HCT116 (cell line): ENCODE measurements around the gene DHCR24.

Experiments
- CBX3 ChIP-seq: IDR thresholded peaks from 2 replicates; pipeline ENCODE4 v1.6.1; 2012; ENCODE audit warnings: low read depth
- CEBPB ChIP-seq: IDR thresholded peaks from 2 replicates; pipeline ENCODE4 v1.6.1; 2012; ENCODE audit warnings: low read depth
- CTCF ChIP-seq, 3 experiments: fragments of 200-600 bp in 1 of 3; sonication (generic) in 1 of 3; IDR thresholded peaks in 2 of 3; conservative IDR thresholded peaks in 1 of 3; 2 replicates each; pipeline ENCODE4 v1.5.1; 2012 to 2017; ENCODE audit warnings: low read depth in 2 of 3, low read length in 2 of 3, antibody characterized with exemption in 1 of 3, borderline replicate concordance in 1 of 3, control low read depth in 1 of 3, mild to moderate bottlenecking in 1 of 3, mixed read lengths in 1 of 3, mixed run types in 1 of 3, moderate library complexity in 1 of 3; ENCODE audit not compliant: insufficient read depth in 1 of 3
- ELF1 ChIP-seq: IDR thresholded peaks from 2 replicates; pipeline ENCODE4 v1.6.1; 2012; ENCODE audit warnings: low read depth, borderline replicate concordance
- EZH2 ChIP-seq: fragments of 200-600 bp; sonication (generic); IDR thresholded peaks from 2 replicates; pipeline ENCODE4 v1.6.1; 2017; ENCODE audit warnings: antibody characterized with exemption, mixed run types
- EZH2phosphoT487 ChIP-seq: fragments of 200-600 bp; IDR thresholded peaks from 2 replicates; pipeline ENCODE4 v1.6.1; 2018; ENCODE audit warnings: antibody characterized with exemption, borderline replicate concordance
- FOSL1 ChIP-seq: IDR thresholded peaks from 2 replicates; pipeline ENCODE4 v1.6.1; 2012; ENCODE audit warnings: low read depth
- REST ChIP-seq: IDR thresholded peaks from 2 replicates; pipeline ENCODE4 v1.6.1; 2012; ENCODE audit warnings: low read depth
- SIN3A ChIP-seq: IDR thresholded peaks from 2 replicates; pipeline ENCODE4 v1.6.1; 2012; ENCODE audit warnings: low read depth

DNA sequence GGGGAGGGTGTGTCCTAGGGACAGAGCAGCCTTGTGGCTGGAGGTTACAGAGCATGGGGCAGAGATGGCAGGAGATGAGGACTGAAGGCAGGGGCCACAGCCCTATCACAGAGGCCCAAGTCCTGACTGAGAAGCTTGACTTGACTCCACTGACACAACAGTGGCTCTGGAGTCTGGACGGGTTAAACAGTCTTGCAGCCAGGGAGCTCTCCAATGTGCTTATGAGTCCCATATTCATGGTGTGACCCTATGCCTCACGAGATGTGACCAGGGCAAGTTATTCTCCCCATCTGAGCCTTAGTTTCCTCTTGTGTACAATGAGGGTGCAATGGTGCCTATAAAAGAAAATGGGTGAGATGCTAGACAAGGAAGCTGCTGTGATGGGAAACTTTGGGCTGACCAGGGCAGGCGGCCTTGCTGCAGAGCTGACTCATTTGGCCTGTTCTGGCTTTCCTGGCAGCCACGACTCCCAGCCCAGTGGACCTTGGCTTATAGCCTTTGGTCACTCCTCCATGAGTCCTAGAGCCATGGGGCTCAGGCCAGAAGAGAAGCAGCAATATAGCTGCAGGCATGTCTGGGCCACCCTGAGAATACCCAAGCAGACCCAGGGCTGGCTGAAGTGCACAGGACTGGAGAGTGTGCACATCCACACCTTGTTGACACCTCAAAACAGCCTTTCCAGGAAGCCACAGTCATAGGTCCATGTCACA lies 83.1 kb downstream of the DHCR24 start:
- TF ChIP-seq CTCF (IDR thresholded peaks at IDR 0.05 in 2 of 3, conservative IDR thresholded peaks at IDR 0.05 in 1 of 3; ENCODE audit: borderline replicate concordance in 1 of 3, insufficient read depth in 1 of 3, low read depth in 2 of 3, low read length in 2 of 3) = no peak
- TF ChIP-seq REST = no peak
- no peak for TF ChIP-seq FOSL1
- TF ChIP-seq EZH2 = no peak
- no peak for TF ChIP-seq ELF1
- no peak for TF ChIP-seq CBX3
- no peak for TF ChIP-seq CEBPB
- no peak for TF ChIP-seq SIN3A
- TF ChIP-seq EZH2phosphoT487 = no peak
